Measurements from ENCODE around the gene SELENOK. TPM values are rescaled to one million over a fixed set of nuclear protein-coding genes. Genes with fewer than 3 reads are reported as not detected.

SELENOK gene
- total RNA-seq, 1 donor from 2014 or later: 21.4 TPM

DNA sequence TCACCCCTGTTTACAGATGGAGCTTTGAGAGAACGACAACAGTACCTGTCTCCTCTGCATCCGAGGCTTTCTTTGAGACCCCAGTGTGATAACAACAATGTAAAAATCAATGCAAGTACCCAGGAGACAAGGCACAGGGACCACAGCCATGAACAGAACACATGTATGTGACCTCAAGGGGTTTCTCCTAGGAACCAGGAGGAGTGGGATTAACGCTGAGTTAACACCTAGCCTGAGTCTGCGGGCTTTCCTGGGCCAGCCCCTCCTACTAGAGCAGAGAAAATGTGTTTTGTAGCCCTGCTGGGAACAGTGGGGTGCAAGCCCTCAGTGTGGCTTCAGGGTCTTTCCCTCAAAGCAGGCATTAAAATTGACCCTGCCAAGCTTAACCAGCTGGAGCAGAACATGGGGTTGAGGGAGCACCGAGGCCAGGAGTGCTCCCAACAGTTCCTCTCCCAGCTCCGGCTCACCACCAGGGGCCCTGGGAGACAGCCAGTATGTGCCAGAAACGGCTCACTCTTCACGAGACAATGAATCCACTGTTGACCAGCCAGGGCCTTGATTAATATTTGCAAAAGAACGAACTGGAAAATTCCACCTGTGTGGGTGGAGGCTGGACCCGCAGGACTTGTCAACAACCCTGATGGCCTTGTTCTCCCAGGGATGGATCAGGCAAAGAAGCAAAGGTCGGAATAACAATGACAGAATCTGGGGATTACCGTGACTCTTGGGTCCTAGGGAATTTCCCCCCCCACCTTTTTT, 49.0 kb downstream of the SELENOK start:
- peak; percentile 32 for DNase-seq

DNA sequence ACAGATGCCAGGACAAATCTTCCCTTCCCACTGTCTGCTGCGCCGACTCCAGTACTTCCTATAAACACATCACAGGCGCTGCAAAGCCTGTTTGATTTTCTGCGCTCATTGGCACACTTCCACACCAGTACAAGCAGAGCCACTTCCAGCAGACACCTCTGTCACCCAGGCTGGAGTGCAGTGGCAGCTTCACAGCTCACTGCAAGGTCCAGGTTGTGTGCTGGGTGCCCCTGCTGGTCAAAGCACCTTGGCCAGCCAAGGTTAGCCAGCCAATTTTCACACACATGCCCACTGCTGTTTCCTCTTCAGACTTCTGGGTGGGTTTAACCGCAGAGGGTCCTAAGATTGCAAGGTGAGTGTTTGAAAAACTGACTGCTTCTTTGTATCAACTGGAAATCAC, 50.4 kb downstream of the SELENOK start:
- DNase-seq: no peak

DNA sequence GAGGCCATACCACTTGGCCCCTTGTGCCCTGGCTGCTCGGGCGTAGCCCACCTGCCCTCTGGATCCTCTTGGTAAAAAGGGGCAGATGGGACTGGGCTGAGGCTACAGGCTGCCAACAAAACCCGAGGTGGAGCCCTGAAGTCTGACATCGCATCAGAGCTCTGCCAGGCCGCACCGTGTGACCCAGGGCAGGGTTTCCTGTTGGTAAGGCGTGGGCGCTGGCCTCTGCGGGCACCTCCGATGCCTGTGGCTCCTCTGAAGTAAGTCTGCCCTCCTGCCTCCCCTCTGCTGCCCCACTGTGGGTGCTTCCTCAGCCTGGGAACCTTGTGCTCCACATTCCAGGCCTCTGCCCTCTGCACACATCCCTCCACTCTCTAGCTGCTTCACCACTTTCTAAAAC, 54.3 kb downstream of the SELENOK start:
- DNase-seq: no peak

GRCh38 chr3:53836084-53836872, 55.4 kb downstream of the SELENOK start:
- no peak for DNase-seq

DNA sequence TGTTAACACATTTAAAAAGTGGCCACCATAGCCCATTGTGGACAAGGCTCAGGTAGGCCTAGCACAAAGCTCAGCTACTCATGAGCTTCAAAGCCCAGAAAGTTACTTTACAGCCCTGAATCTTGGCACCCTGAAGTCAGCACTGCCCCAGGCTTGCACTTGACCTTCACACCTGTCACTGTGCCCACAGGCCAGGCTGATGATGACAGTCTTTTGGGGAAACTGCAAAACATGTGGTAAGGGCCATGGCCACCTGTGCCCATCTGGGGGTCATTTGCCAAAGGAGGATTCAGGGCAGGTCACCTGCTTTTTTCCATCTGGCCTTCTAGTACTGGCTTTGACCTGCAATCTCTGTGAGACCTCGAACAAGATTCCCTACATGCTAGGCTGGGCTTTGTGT, 56.4 kb downstream of the SELENOK start:
- DNase-seq: no peak

DNA sequence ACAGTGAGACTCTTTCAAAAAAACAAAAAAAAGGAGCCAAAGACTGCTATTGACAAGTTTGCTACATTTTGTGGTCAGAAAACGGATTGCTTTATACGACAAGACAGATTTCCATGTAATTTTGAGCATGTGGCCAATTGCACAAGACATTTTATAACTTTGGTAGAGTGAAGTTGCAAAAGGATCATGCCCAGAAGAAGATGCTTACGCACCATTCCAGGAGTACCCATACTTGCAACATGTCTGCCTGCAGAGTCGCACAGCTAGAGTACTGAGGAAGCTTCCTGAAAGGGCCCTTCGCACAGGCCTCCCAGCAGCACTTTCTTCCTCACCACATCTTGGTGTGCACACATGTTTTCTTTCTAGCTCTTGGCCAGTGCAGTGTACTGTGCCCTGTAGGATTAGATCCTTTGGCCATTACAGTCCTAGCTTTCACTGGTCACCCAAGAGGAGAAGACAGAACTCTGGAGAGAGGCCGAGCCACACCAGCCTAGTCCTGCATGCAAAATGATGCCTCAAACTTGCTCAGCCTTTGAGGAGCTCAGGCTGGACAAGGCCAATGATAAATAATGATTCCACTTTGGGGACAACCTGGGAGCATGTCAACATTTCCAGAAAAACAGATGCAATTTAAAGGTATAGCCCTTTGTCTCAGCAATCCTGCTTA, 57.1 kb downstream of the SELENOK start:
- no peak for DNase-seq

Other genes starting within 250 kb of the SELENOK start
- gene CHDH, start 45.4 kb downstream of the SELENOK start, total RNA-seq: 2.6 TPM
- 1.0 TPM for gene IL17RB, start 45.3 kb downstream of the SELENOK start, total RNA-seq
- 35.8 TPM for gene ACTR8, start 9.7 kb downstream of the SELENOK start, total RNA-seq
- gene CACNA2D3, start 230.7 kb upstream of the SELENOK start, total RNA-seq: 2.5 TPM

Data from tongue (tissue), 2 donors.